Activated T-cell treated with anti-CD3 and anti-CD28 coated beads, Interleukin-2, amount 50 U/mL, for 72 hours (primary cell): ENCODE data around the gene PRR23A. TPM values are rescaled to one million over a fixed set of nuclear protein-coding genes. Genes with fewer than 3 reads are reported as not detected.
A peak's percentile ranks its signal among the peaks of the same experiment; 100 is the strongest.

ENCODE experiments used
- ATAC-seq, 2 donors: fragments of 150-1000 bp; cut with Tn5 transposase; replicated peaks in 1 of 2; 2 replicates each; pipeline ENCODE4 v1.10.0; 2021; ENCODE audit warnings: moderate library complexity in 2 of 2, mild to moderate bottlenecking in 1 of 2
- DNase-seq, 2 donors: peaks; one replicate each; pipeline ENCODE4 v3.0.0; 2021 to 2022; ENCODE audit warnings: mixed read lengths in 1 of 2
- H3K27ac Mint-ChIP-seq: one replicate; pipeline ENCODE4 v1.8.0; 2022; ENCODE audit warnings: mild to moderate bottlenecking, moderate library complexity, mixed read lengths
- H3K27me3 Mint-ChIP-seq: one replicate; pipeline ENCODE4 v1.8.0; 2022; ENCODE audit warnings: low read depth, mixed read lengths
- H3K36me3 Mint-ChIP-seq, 2 donors: one replicate each; pipeline ENCODE4 v1.8.0; 2022; ENCODE audit warnings: mixed read lengths in 2 of 2, mild to moderate bottlenecking in 1 of 2; ENCODE audit not compliant: insufficient read depth in 2 of 2
- H3K4me1 Mint-ChIP-seq: one replicate; pipeline ENCODE4 v1.8.0; 2022; ENCODE audit warnings: low read depth, mixed read lengths
- H3K4me3 Mint-ChIP-seq, 2 donors: one replicate each; pipeline ENCODE4 v1.8.0; 2022; ENCODE audit warnings: mild to moderate bottlenecking in 2 of 2, mixed read lengths in 2 of 2, moderate library complexity in 2 of 2
- H3K9me3 Mint-ChIP-seq, 2 donors: one replicate each; pipeline ENCODE4 v1.8.0; 2022; ENCODE audit warnings: mixed read lengths in 2 of 2
- total RNA-seq, 2 donors: library from RNA; stranded (reverse); gene quantifications; one replicate each; pipeline ENCODE4 v1.2.3, GENCODE V29; 2022

Gene PRR23A
- total RNA-seq, 2 donors from 2014 or later: not detected

DNA sequence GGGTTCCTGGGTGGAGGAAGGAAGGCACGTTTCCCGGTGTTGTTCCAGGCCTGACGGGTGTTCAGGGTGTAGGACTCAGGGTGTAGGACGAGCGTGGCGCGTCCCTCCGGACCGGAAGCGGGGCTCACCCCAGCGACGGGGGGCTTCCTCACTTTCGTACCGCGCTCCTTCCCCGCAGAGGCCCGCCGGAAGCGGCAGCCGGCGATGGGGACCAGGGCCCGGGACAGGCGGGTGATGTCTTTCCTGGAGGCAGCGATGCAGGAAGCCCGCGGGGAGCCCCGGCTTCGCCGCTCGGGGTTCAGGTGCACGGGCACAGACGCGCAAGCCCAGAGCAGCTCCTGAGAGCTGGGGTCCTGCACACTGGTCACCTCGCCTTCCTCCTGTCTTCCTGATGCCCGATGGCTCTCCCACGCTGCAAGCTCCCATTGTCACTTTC lies 45.6 kb downstream of the PRR23A start:
- peak in 1 of 2 donors; percentile 15 for ATAC-seq
- H3K27ac Mint-ChIP-seq: no peak overlapping the region
- H3K36me3 Mint-ChIP-seq: peaks cover under 1 to 3% of the 10 kb centered on the region in 2 donors
- H3K9me3 Mint-ChIP-seq: peaks cover 0 to 2% of the 10 kb centered on the region in 2 donors
- no peak for DNase-seq
- H3K27me3 Mint-ChIP-seq: peaks cover 67% of the 10 kb centered on the region
- peak overlapping the region; percentile 69 to 70 for H3K4me3 Mint-ChIP-seq
- peaks cover 11% of the 10 kb centered on the region for H3K4me1 Mint-ChIP-seq

Other genes starting within 250 kb of the PRR23A start
- 10 to 100 TPM; 18.8 to 26.3 TPM for gene PIK3CB, start 171.3 kb downstream of the PRR23A start, total RNA-seq
- gene FOXL2, start 59.1 kb downstream of the PRR23A start, total RNA-seq: under 1 TPM; 0.12 to 0.16 TPM
- gene FOXL2NB, start 59.1 kb downstream of the PRR23A start, total RNA-seq: not detected
- not detected for gene PRR23B, start 14.7 kb upstream of the PRR23A start, total RNA-seq
- gene PRR23C, start 38.6 kb upstream of the PRR23A start, total RNA-seq: not detected